Pulmonary artery endothelial cell (primary cell): ENCODE measurements around the gene VPS4B. TPM values are rescaled to one million over a fixed set of nuclear protein-coding genes. Genes with fewer than 3 reads are reported as not detected.

ENCODE experiments used
- DNase-seq: peaks from one replicate; pipeline ENCODE4 v3.0.0-alpha.2; 2011; ENCODE audit warnings: low read depth, low spot score
- total RNA-seq: library from RNA; depleted of rRNA; stranded (reverse); fragments of >200 nt; gene quantifications from 2 replicates; pipeline ENCODE4 v1.2.3, GENCODE V29; 2014

Gene VPS4B
- total RNA-seq, 1 donor from 2014 or later: 47.7 TPM

GRCh38 chr18:63431180-63431579 lies 8.9 kb upstream of the VPS4B start:
- no peak for DNase-seq

- DNase-seq: no peak
Measured at GRCh38 chr18:63430526-63430925, 8.2 kb upstream of the VPS4B start.

GRCh38 chr18:63427558-63427957 lies 5.3 kb upstream of the VPS4B start:
- DNase-seq: no peak

GRCh38 chr18:63422864-63423304 lies 608 bp upstream of the VPS4B start:
- no peak for DNase-seq

GRCh38 chr18:63421514-63421913 lies 762 bp downstream of the VPS4B start:
- DNase-seq: no peak

GRCh38 chr18:63412953-63413352 lies 9.3 kb downstream of the VPS4B start:
- DNase-seq: no peak

- no peak for DNase-seq
Measured at GRCh38 chr18:63410792-63411191, 11.5 kb downstream of the VPS4B start.

- DNase-seq: no peak
Measured at GRCh38 chr18:63409301-63409700, 13.0 kb downstream of the VPS4B start.

- no peak for DNase-seq
Measured at GRCh38 chr18:63407734-63408133, 14.5 kb downstream of the VPS4B start.

GRCh38 chr18:63405986-63406385 lies 16.3 kb downstream of the VPS4B start:
- DNase-seq: no peak

GRCh38 chr18:63402246-63403162 lies 19.8 kb downstream of the VPS4B start:
- DNase-seq: no peak

GRCh38 chr18:63399300-63399699 lies 23.0 kb downstream of the VPS4B start:
- DNase-seq: no peak

GRCh38 chr18:63397349-63397748 lies 24.9 kb downstream of the VPS4B start:
- no peak for DNase-seq

GRCh38 chr18:63395503-63395902 lies 26.8 kb downstream of the VPS4B start:
- no peak for DNase-seq

- DNase-seq: no peak
Measured at GRCh38 chr18:63394954-63395353, 27.3 kb downstream of the VPS4B start.

GRCh38 chr18:63387861-63388260 lies 34.4 kb downstream of the VPS4B start:
- DNase-seq: no peak

- no peak for DNase-seq
Measured at GRCh38 chr18:63382843-63383242, 39.4 kb downstream of the VPS4B start.

- DNase-seq: no peak
Measured at GRCh38 chr18:63379639-63379962, 42.7 kb downstream of the VPS4B start.

- no peak for DNase-seq
Measured at GRCh38 chr18:63378919-63379638, 43.2 kb downstream of the VPS4B start.

GRCh38 chr18:63377275-63377980 lies 44.8 kb downstream of the VPS4B start:
- DNase-seq: no peak

GRCh38 chr18:63376538-63376937 lies 45.7 kb downstream of the VPS4B start:
- DNase-seq: no peak

- no peak for DNase-seq
Measured at GRCh38 chr18:63374540-63374939, 47.7 kb downstream of the VPS4B start.
